C4-2B (cell line): ENCODE data around the gene CCDC144A.
"Not testable (repeated sequence)": the region's sequence is repeated elsewhere in the genome, so short reads cannot be mapped to it uniquely, and the experiment has no call there.

Source experiments
- ZFX ChIP-seq: fragments of 450-650 bp; IDR thresholded peaks from 2 replicates; pipeline ENCODE4 v1.6.1; 2017
- TF ChIP-seq, protein P1 (sequence below): fragments of 450-650 bp; conservative IDR thresholded peaks from 2 replicates; pipeline ENCODE4 v1.5.1; 2017; ENCODE audit warnings: mild to moderate bottlenecking

DNA sequence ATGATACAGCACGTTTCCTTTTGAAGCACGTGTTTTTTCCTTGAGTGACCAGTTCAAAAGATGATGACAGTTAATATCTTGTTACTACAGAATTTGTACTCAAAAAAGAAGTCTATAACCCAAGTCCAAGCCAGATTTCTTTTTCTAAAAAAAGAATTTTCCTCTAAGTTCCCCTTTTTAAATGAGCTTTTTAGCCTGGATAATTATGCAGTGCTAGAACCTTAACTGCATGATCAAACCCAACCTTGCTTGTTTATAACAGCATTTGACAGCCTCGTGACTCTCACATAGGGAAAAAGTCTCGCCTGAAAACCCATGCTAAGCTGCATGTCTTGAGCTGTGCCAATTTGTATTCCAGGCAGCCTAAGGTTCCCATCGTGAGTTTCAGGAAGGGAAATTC, 104.2 kb downstream of the CCDC144A start:
- TF ChIP-seq, protein P1, sequence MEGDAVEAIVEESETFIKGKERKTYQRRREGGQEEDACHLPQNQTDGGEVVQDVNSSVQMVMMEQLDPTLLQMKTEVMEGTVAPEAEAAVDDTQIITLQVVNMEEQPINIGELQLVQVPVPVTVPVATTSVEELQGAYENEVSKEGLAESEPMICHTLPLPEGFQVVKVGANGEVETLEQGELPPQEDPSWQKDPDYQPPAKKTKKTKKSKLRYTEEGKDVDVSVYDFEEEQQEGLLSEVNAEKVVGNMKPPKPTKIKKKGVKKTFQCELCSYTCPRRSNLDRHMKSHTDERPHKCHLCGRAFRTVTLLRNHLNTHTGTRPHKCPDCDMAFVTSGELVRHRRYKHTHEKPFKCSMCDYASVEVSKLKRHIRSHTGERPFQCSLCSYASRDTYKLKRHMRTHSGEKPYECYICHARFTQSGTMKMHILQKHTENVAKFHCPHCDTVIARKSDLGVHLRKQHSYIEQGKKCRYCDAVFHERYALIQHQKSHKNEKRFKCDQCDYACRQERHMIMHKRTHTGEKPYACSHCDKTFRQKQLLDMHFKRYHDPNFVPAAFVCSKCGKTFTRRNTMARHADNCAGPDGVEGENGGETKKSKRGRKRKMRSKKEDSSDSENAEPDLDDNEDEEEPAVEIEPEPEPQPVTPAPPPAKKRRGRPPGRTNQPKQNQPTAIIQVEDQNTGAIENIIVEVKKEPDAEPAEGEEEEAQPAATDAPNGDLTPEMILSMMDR = not testable (repeated sequence)
- TF ChIP-seq ZFX = not testable (repeated sequence)
